Immature natural killer cell (primary cell): Measurements from ENCODE around the gene STXBP1. TPM values are rescaled to one million over a fixed set of nuclear protein-coding genes. Genes with fewer than 3 reads are reported as not detected.
A peak's percentile ranks its signal among the peaks of the same experiment; 100 is the strongest.

ENCODE experiments used
- DNase-seq, 3 donors: peaks; one replicate each; pipeline ENCODE4 v3.0.0; 2022; ENCODE audit warnings: mixed read lengths in 1 of 3
- H3K27ac Mint-ChIP-seq, 6 donors: one replicate each; pipeline ENCODE4 v1.8.0; 2020; ENCODE audit warnings: mixed read lengths in 6 of 6, mild to moderate bottlenecking in 5 of 6, inconsistent platforms in 4 of 6, moderate library complexity in 3 of 6
- H3K27me3 Mint-ChIP-seq, 3 donors: one replicate each; pipeline ENCODE4 v1.8.0; 2020 to 2021; ENCODE audit warnings: low read depth in 3 of 3, mild to moderate bottlenecking in 3 of 3, mixed read lengths in 3 of 3, moderate library complexity in 3 of 3, inconsistent platforms in 1 of 3
- H3K36me3 Mint-ChIP-seq, 3 donors: one replicate each; pipeline ENCODE4 v1.8.0; 2020; ENCODE audit warnings: mixed read lengths in 3 of 3, inconsistent platforms in 2 of 3, mild to moderate bottlenecking in 2 of 3
- H3K4me1 Mint-ChIP-seq, 2 donors: one replicate each; pipeline ENCODE4 v1.8.0; 2020; ENCODE audit warnings: inconsistent platforms in 2 of 2, mild to moderate bottlenecking in 2 of 2, mixed read lengths in 2 of 2, moderate library complexity in 1 of 2
- H3K4me3 Mint-ChIP-seq, 5 donors: one replicate each; pipeline ENCODE4 v1.8.0; 2020; ENCODE audit warnings: mild to moderate bottlenecking in 5 of 5, mixed read lengths in 5 of 5, inconsistent platforms in 3 of 5, moderate library complexity in 3 of 5
- H3K9me3 Mint-ChIP-seq, 6 donors: one replicate each; pipeline ENCODE4 v1.8.0; 2020; ENCODE audit warnings: mild to moderate bottlenecking in 6 of 6, mixed read lengths in 6 of 6, inconsistent platforms in 4 of 6, moderate library complexity in 3 of 6
- polyA plus RNA-seq, 3 donors: library from polyadenylated mRNA; unstranded; fragments of 300-500 nt; fragmentation: Illumina TruSeq; gene quantifications; one replicate each; pipeline ENCODE4 v1.2.3, GENCODE V29; 2021

Gene STXBP1
- polyA plus RNA-seq, 3 donors from 2014 or later: 0.59 to 0.99 TPM; not detected in 1

DNA sequence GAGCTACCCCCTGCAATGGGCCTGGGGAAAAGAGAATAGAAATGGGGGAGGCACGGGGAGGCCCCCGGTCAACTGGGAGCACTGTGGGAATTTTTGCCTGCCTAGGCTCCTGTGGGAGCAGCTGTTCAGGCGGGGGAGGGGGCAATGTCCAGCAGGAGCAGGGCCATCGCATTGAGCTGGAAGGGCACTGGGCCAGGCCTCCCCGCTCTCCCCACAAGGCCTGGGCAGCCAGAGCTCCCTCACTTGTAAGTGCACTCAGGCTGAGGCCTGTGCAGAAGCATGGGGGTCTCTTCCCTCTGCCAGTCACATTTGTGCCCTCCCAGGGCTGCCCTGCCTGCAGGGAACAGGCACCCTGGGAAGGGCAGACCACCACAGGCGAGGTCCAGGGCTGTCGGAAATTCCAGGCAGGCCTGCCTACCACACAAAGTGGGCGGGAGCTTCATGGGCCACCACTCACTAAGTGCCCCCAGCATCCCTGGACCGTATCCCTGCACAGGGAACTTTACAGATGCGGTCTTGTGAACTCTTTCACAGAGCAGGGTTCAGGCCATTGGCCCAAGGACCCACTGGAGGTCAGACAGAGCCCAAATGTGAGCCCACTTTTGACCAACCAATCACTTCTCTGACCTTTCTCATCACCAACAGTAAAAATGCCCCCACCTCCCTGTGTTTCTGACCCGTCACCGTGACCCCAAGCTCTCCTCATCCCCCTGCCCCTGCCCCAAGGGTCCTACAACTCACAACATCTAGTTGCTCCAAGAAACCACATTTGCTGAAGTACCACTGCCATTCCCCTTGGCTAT lies 93.7 kb downstream of the STXBP1 start:
- H3K36me3 Mint-ChIP-seq: peaks cover 0 to 3% (median 0%) of the 10 kb centered on the region in 3 donors

DNA sequence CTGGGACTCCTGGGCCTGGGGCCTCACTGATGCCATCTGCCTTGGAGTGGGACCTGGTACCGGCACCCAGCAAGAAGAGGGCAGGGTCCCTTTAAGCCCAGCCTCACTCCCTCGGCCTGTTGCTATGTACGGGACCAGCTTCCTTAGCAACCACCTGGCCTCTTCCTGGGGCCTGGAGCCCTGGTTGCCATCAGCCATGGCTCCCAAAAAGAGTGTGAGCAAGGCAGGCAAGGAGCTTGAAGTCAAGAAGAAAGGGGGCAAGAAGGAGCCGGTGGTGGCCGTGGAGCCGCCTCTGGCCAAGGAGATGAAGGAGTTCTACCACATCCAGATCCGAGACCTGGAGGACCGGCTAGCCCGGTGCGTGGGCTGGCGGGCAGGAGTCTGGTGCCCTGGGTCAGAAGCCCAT lies 94.8 kb downstream of the STXBP1 start, which contains the start of gene CFAP157:
Gene CFAP157, plus strand, starts transcription at position 153 of the 406 bp plus-strand sequence. Its CDS starts 44 bp downstream, at position 197.
- peaks cover 0 to 3% (median 0%) of the 10 kb centered on the region in 3 donors for H3K36me3 Mint-ChIP-seq
- H3K27ac Mint-ChIP-seq: peak within 1 kb of the TSS in 1 of 6 donors; percentile 55
- peaks cover 3 to 5% (median 4%) of the 10 kb centered on the region in 3 donors for H3K27me3 Mint-ChIP-seq
- peaks cover 17 to 21% of the 10 kb centered on the region in 2 donors for H3K4me1 Mint-ChIP-seq
- H3K4me3 Mint-ChIP-seq: no peak within 1 kb of the TSS
- no peak for DNase-seq
- no peaks in the 10 kb centered on the region for H3K9me3 Mint-ChIP-seq

More for the DNA sequence above, 93.7 kb downstream of the STXBP1 start:
- Mint-ChIP-seq H3K27ac (no peak overlapping the region), H3K4me3 (no peak overlapping the region), H3K4me1 (peaks cover 11 to 13% of the 10 kb centered on the region in 2 donors), H3K27me3 (peaks cover 0 to 4% (median 4%) of the 10 kb centered on the region in 3 donors), H3K9me3 (no peaks in the 10 kb centered on the region)
- DNase-seq: no peak

- DNase-seq: peak in 1 of 3 donors; percentile 63
- H3K36me3 Mint-ChIP-seq: peaks cover 0 to 3% (median 0%) of the 10 kb centered on the region in 3 donors
- peaks cover 3 to 6% (median 4%) of the 10 kb centered on the region in 3 donors for H3K27me3 Mint-ChIP-seq
- peaks cover 17 to 21% of the 10 kb centered on the region in 2 donors for H3K4me1 Mint-ChIP-seq
- peak overlapping the region in 1 of 6 donors; percentile 55 for H3K27ac Mint-ChIP-seq
- no peaks in the 10 kb centered on the region for H3K9me3 Mint-ChIP-seq
- H3K4me3 Mint-ChIP-seq: no peak overlapping the region
Observed at GRCh38 chr9:127707766-127708165, 95.7 kb downstream of the STXBP1 start.

- Mint-ChIP-seq H3K4me1 (peaks cover 19 to 21% of the 10 kb centered on the region in 2 donors), H3K27me3 (peaks cover 3 to 6% (median 4%) of the 10 kb centered on the region in 3 donors), H3K27ac (no peak overlapping the region), H3K4me3 (no peak overlapping the region), H3K36me3 (peaks cover 0 to 3% (median 0%) of the 10 kb centered on the region in 3 donors), H3K9me3 (no peaks in the 10 kb centered on the region)
- no peak for DNase-seq
Observed at GRCh38 chr9:127708952-127709587, 97.0 kb downstream of the STXBP1 start.

GRCh38 chr9:127710204-127710783 lies 98.2 kb downstream of the STXBP1 start:
- no peaks in the 10 kb centered on the region for H3K9me3 Mint-ChIP-seq

DNA sequence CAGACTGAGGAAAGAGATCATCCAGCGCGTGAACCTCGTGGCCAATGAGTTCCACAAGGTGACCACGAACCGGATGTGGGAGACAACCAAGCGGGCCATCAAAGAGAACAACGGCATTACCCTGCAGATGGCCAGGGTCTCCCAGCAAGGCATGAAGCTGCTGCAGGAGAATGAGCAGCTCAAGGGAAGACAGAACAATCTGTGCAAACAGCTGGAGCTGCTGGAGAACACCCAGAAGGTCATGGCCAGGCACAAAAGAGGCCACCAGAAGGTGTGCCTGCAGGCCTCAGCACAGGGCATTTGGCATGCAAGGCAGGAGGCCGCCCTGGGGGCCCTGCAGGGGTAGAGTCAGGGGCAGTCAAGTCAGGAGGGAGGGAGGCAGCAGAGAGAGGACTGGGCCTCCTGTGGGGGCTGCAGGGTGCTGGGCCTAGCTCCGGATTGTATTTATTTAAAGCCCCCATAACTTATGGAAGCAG lies 99.2 kb downstream of the STXBP1 start:
- Mint-ChIP-seq H3K27me3 (peaks cover 3 to 12% (median 4%) of the 10 kb centered on the region in 3 donors), H3K9me3 (no peaks in the 10 kb centered on the region), H3K27ac (peak overlapping the region in 5 of 6 donors; percentile 36 to 83 (median 53)), H3K36me3 (peaks cover 0 to 3% (median 0%) of the 10 kb centered on the region in 3 donors), H3K4me1 (peaks cover 32% of the 10 kb centered on the region in 2 donors), H3K4me3 (peak overlapping the region; percentile 38 to 67 (median 54))
- peak; percentile 45 to 51 (median 47) for DNase-seq

More at GRCh38 chr9:127710204-127710783, 98.2 kb downstream of the STXBP1 start:
- no peak for DNase-seq
- H3K27me3 Mint-ChIP-seq: peaks cover 2 to 6% (median 3%) of the 10 kb centered on the region in 3 donors
- peaks cover 22 to 26% of the 10 kb centered on the region in 2 donors for H3K4me1 Mint-ChIP-seq
- peak overlapping the region in 3 of 6 donors; percentile 23 to 57 (median 32) for H3K27ac Mint-ChIP-seq
- H3K36me3 Mint-ChIP-seq: peaks cover 0 to 3% (median 0%) of the 10 kb centered on the region in 3 donors
- peak overlapping the region in 2 of 5 donors; percentile 9 to 55 for H3K4me3 Mint-ChIP-seq

GRCh38 chr9:127711831-127712274 lies 99.8 kb downstream of the STXBP1 start:
- no peak overlapping the region for H3K4me3 Mint-ChIP-seq
- peaks cover 3 to 12% (median 4%) of the 10 kb centered on the region in 3 donors for H3K27me3 Mint-ChIP-seq
- peaks cover 0 to 3% (median 0%) of the 10 kb centered on the region in 3 donors for H3K36me3 Mint-ChIP-seq
- no peak for DNase-seq
- no peak overlapping the region for H3K27ac Mint-ChIP-seq
- H3K9me3 Mint-ChIP-seq: no peaks in the 10 kb centered on the region
- H3K4me1 Mint-ChIP-seq: peaks cover 32 to 33% of the 10 kb centered on the region in 2 donors

- no peak overlapping the region for H3K27ac Mint-ChIP-seq
- H3K9me3 Mint-ChIP-seq: no peaks in the 10 kb centered on the region
Observed at GRCh38 chr9:127712371-127712770, 100.3 kb downstream of the STXBP1 start.

GRCh38 chr9:127712867-127713266 lies 100.8 kb downstream of the STXBP1 start:
- Mint-ChIP-seq H3K36me3 (peaks cover 0 to 3% (median 0%) of the 10 kb centered on the region in 3 donors), H3K27ac (no peak overlapping the region), H3K27me3 (peaks cover 3 to 12% (median 4%) of the 10 kb centered on the region in 3 donors), H3K4me3 (peak overlapping the region in 1 of 5 donors; percentile 39), H3K4me1 (peaks cover 28 to 30% of the 10 kb centered on the region in 2 donors), H3K9me3 (no peaks in the 10 kb centered on the region)
- DNase-seq: no peak

More at GRCh38 chr9:127712371-127712770, 100.3 kb downstream of the STXBP1 start:
- H3K4me3 Mint-ChIP-seq: peak overlapping the region in 1 of 5 donors; percentile 39
- DNase-seq: no peak
- H3K4me1 Mint-ChIP-seq: peaks cover 32 to 33% of the 10 kb centered on the region in 2 donors
- peaks cover 3 to 12% (median 4%) of the 10 kb centered on the region in 3 donors for H3K27me3 Mint-ChIP-seq
- peaks cover 0 to 3% (median 0%) of the 10 kb centered on the region in 3 donors for H3K36me3 Mint-ChIP-seq

GRCh38 chr9:127714020-127714750 lies 102.1 kb downstream of the STXBP1 start:
- peaks cover 3 to 12% (median 4%) of the 10 kb centered on the region in 3 donors for H3K27me3 Mint-ChIP-seq
- H3K4me1 Mint-ChIP-seq: peaks cover 27 to 31% of the 10 kb centered on the region in 2 donors
- peak overlapping the region; percentile 75 to 81 (median 78) for H3K4me3 Mint-ChIP-seq
- DNase-seq: no peak
- H3K27ac Mint-ChIP-seq: peak overlapping the region in 4 of 6 donors; percentile 28 to 71 (median 60)
- no peaks in the 10 kb centered on the region for H3K9me3 Mint-ChIP-seq
- H3K36me3 Mint-ChIP-seq: peaks cover 0 to 3% (median 0%) of the 10 kb centered on the region in 3 donors

- H3K27ac Mint-ChIP-seq: peak overlapping the region; percentile 89 to 96 (median 94)
- H3K27me3 Mint-ChIP-seq: peaks cover 4 to 12% (median 4%) of the 10 kb centered on the region in 3 donors
- H3K4me1 Mint-ChIP-seq: peaks cover 33 to 40% of the 10 kb centered on the region in 2 donors
- peak in 2 of 3 donors; percentile 21 to 22 for DNase-seq
- H3K4me3 Mint-ChIP-seq: peak overlapping the region; percentile 90 to 100 (median 95)
- no peaks in the 10 kb centered on the region for H3K9me3 Mint-ChIP-seq
- H3K36me3 Mint-ChIP-seq: peaks cover 0 to 3% (median 0%) of the 10 kb centered on the region in 3 donors
Observed at GRCh38 chr9:127714951-127715469, 102.9 kb downstream of the STXBP1 start.
